Right lobe of liver (tissue), 6 donors: ENCODE measurements around the gene SF3A2. TPM values are rescaled to one million over a fixed set of nuclear protein-coding genes. Genes with fewer than 3 reads are reported as not detected.

Experiments
- ATAC-seq, 4 donors: fragments of 200-7000 bp; cut with Tn5 transposase; one replicate each; pipeline ENCODE4 v1.9.1; 2020; ENCODE audit warnings: mild to moderate bottlenecking in 4 of 4, moderate library complexity in 4 of 4
- DNase-seq, 3 donors: peaks; one replicate each; pipeline ENCODE4 v3.0.0-alpha.2; 2020
- H3K27ac ChIP-seq, 3 donors: fragments of 200-600 bp; one replicate each; pipeline ENCODE4 v1.8.0; 2022
- H3K27me3 ChIP-seq, 2 donors: fragments of 200-600 bp; one replicate each; pipeline ENCODE4 v1.8.0; 2022
- H3K36me3 ChIP-seq, 4 donors: fragments of 200-600 bp; sonication (generic) in 1 of 4; one replicate each; pipeline versions ENCODE4 v1.5.1 to v1.8.0; 2017 to 2022; ENCODE audit warnings: control low read depth in 1 of 4
- H3K4me1 ChIP-seq, 4 donors: fragments of 200-600 bp; sonication (generic) in 1 of 4; one replicate each; pipeline versions ENCODE4 v1.5.1 to v1.8.0; 2017 to 2022; ENCODE audit warnings: control low read depth in 1 of 4
- H3K4me3 ChIP-seq, 3 donors: fragments of 200-600 bp; one replicate each; pipeline ENCODE4 v1.8.0; 2022
- H3K9me3 ChIP-seq, 4 donors: fragments of 200-600 bp; sonication (generic) in 1 of 4; one replicate each; pipeline versions ENCODE4 v1.5.1 to v1.8.0; 2017 to 2022; ENCODE audit warnings: control low read depth in 1 of 4
- CTCF ChIP-seq, 4 donors: fragments of 200-600 bp in 3 of 4; fragments of 450-650 bp in 1 of 4; IDR thresholded peaks; one replicate each; pipeline versions ENCODE4 v1.5.1 to v1.8.0; 2016 to 2022; ENCODE audit warnings: antibody characterized with exemption in 4 of 4, mild to moderate bottlenecking in 2 of 4
- POLR2A ChIP-seq: fragments of 450-650 bp; IDR thresholded peaks from one replicate; pipeline ENCODE4 v1.6.1; 2017; ENCODE audit warnings: antibody characterized with exemption, mild to moderate bottlenecking
- WGBS: methylation state at CpG from one replicate; pipeline ENCODE4 v1.1.6; 2018; ENCODE audit warnings: low coverage, low lambda C conversion rate; ENCODE audit not compliant: insufficient coverage; ENCODE audit errors: missing lambda C conversion rate; 5-methylcytosine and 5-hydroxymethylcytosine counted together
- intact Hi-C, 2 donors: fragments of 100-400 bp; cut with DNase I; formaldehyde crosslinking; loops; one replicate each; pipeline versions ENCODE4 v1.11.2 to v1.14.1; 2022
- total RNA-seq, 6 experiments: library from RNA; depleted of rRNA in 2 of 6; stranded (reverse); fragments of >200 nt in 2 of 6; fragmentation: NEBNext Ultra II Directional in 3 of 6; extraction: Animal tissue kit (Norgen Biotek cat#: 25700) in 3 of 6; gene quantifications; one replicate each; pipeline versions ENCODE4 v1.1.0 to v1.2.4, GENCODE V29; 2016 to 2023
- donor health status: DM: no; HTN: yes; CAD: no.
- donor health status: DM: no; HTN: no; CAD: no.
- donor health status: DM: no; HTN: no; CAD: no.
- donor health status: DM: no; HTN: yes; CAD: no.
- donor health status: DM: no; HTN: yes; CAD: no.

The SF3A2 gene
- total RNA-seq, 6 experiments from 2014 or later = 14.0 to 22.1 (median 19.1) TPM

GRCh38 chr19:2252797-2253105, 16.1 kb downstream of the SF3A2 start:
- Histone ChIP-seq H3K4me3 (no peak overlapping the region), H3K4me1 (peaks cover 0 to 27% (median 0%) of the 10 kb centered on the region in 4 donors), H3K9me3 (no peaks in the 10 kb centered on the region), H3K27me3 (peaks cover 7 to 16% of the 10 kb centered on the region in 2 donors), H3K36me3 (peaks cover 0 to 1% (median 0%) of the 10 kb centered on the region in 4 donors), H3K27ac (no peak overlapping the region)
- DNase-seq = no peak
- ATAC-seq = no peak
- intact Hi-C loops = no loop called here
- TF ChIP-seq POLR2A = no peak
- no peak for TF ChIP-seq CTCF (IDR thresholded peaks at IDR 0.05)
- WGBS = no CpG with 5 or more reads among the region's 18 CpGs

- intact Hi-C loops = no loop called here
- Histone ChIP-seq H3K4me3 (no peak overlapping the region), H3K27ac (no peak overlapping the region), H3K27me3 (peaks cover 7 to 16% of the 10 kb centered on the region in 2 donors), H3K4me1 (peaks cover 0 to 27% (median 0%) of the 10 kb centered on the region in 4 donors), H3K36me3 (no peaks in the 10 kb centered on the region), H3K9me3 (no peaks in the 10 kb centered on the region)
- TF ChIP-seq CTCF (IDR thresholded peaks at IDR 0.05) (peak in 2 of 4 donors; percentile 8 to 9), POLR2A (no peak)
- WGBS = 0% methylated on average over 3 of the region's 77 CpGs
- no peak for DNase-seq
- ATAC-seq = peak in 2 of 4 donors; percentile 7 to 18
Observed at GRCh38 chr19:2253106-2254063, 16.8 kb downstream of the SF3A2 start.

- Histone ChIP-seq H3K9me3 (no peaks in the 10 kb centered on the region), H3K27me3 (peaks cover 7 to 16% of the 10 kb centered on the region in 2 donors), H3K27ac (no peak overlapping the region), H3K4me3 (no peak overlapping the region), H3K4me1 (peaks cover 0 to 27% (median 0%) of the 10 kb centered on the region in 4 donors), H3K36me3 (no peaks in the 10 kb centered on the region)
- WGBS = 54% methylated on average over 4 of the region's 20 CpGs
- intact Hi-C loops = no loop called here
- DNase-seq = no peak
- TF ChIP-seq POLR2A = no peak
- TF ChIP-seq CTCF (IDR thresholded peaks at IDR 0.05) = peak in 3 of 4 donors; percentile 11 to 29 (median 14)
- peak in 2 of 4 donors; percentile 15 to 31 for ATAC-seq
Observed at GRCh38 chr19:2254064-2254872, 17.6 kb downstream of the SF3A2 start.

GRCh38 chr19:2255112-2255845, 18.7 kb downstream of the SF3A2 start:
- no peak overlapping the region for H3K27ac ChIP-seq
- H3K9me3 ChIP-seq = no peaks in the 10 kb centered on the region
- peak in 1 of 3 donors; percentile 15 for DNase-seq
- TF ChIP-seq POLR2A = no peak
- no peak for TF ChIP-seq CTCF (IDR thresholded peaks at IDR 0.05)
- intact Hi-C loops = no loop called here
- peaks cover 0 to 25% (median 0%) of the 10 kb centered on the region in 4 donors for H3K4me1 ChIP-seq
- WGBS = no CpG with 5 or more reads among the region's 16 CpGs
- H3K4me3 ChIP-seq = no peak overlapping the region
- no peaks in the 10 kb centered on the region for H3K36me3 ChIP-seq
- H3K27me3 ChIP-seq = peaks cover 7 to 16% of the 10 kb centered on the region in 2 donors
- no peak for ATAC-seq
